Tibial artery (tissue), 4 donors: Measurements from ENCODE around the gene ANP32B.
"Not testable (repeated sequence)": the region's sequence is repeated elsewhere in the genome, so short reads cannot be mapped to it uniquely, and the experiment has no call there.

ENCODE experiments used
- DNase-seq, 2 donors: peaks; one replicate each; pipeline ENCODE4 v3.0.0-alpha.2; 2019
- H3K27ac ChIP-seq, 2 donors: fragments of 200-600 bp; sonication (generic) in 1 of 2; 1 replicate in 1 of 2; 2 replicates in 1 of 2; pipeline ENCODE4 v1.5.1; 2018 to 2019; ENCODE audit warnings: mild to moderate bottlenecking in 1 of 2
- H3K27me3 ChIP-seq, 2 donors: fragments of 200-600 bp; sonication (generic) in 1 of 2; one replicate each; pipeline versions ENCODE4 v1.5.1 to v1.6.0; 2016 to 2019
- H3K36me3 ChIP-seq, 3 donors: fragments of 200-600 bp; sonication (generic) in 2 of 3; one replicate each; pipeline ENCODE4 v1.5.1; 2016 to 2019; ENCODE audit warnings: mild to moderate bottlenecking in 2 of 3
- H3K4me1 ChIP-seq, 4 donors: fragments of 200-600 bp; sonication (generic) in 2 of 4; 1 replicate in 3 of 4; 2 replicates in 1 of 4; pipeline ENCODE4 v1.5.1; 2016 to 2019
- H3K4me3 ChIP-seq, 2 donors: fragments of 200-600 bp; sonication (generic) in 1 of 2; 1 replicate in 1 of 2; 2 replicates in 1 of 2; pipeline ENCODE4 v1.5.1; 2018 to 2019; ENCODE audit warnings: mild to moderate bottlenecking in 2 of 2
- H3K9me3 ChIP-seq, 3 donors: fragments of 200-600 bp; sonication (generic) in 1 of 3; one replicate each; pipeline ENCODE4 v1.5.1; 2016 to 2019
- CTCF ChIP-seq, 2 experiments: fragments of 200-600 bp in 1 of 2; fragments of 450-650 bp in 1 of 2; IDR thresholded peaks; one replicate each; pipeline ENCODE4 v1.5.1; 2017 to 2019; ENCODE audit warnings: antibody characterized with exemption in 2 of 2, mild to moderate bottlenecking in 1 of 2, moderate library complexity in 1 of 2
- intact Hi-C: fragments of 100-400 bp; cut with DNase I; formaldehyde crosslinking; loops from one replicate; pipeline ENCODE4 v1.15.0; 2023; ENCODE audit warnings: low total_unique reads

ANP32B gene

GRCh38 chr9:97940233-97940632 lies 42.9 kb upstream of the ANP32B start:
- H3K4me1 ChIP-seq, result no peaks in the 10 kb centered on the region
- no peaks in the 10 kb centered on the region for H3K9me3 ChIP-seq
- intact Hi-C loops, result no loop called here
- no peak overlapping the region for H3K4me3 ChIP-seq
- H3K36me3 ChIP-seq, result no peaks in the 10 kb centered on the region
- peaks cover 0 to 5% of the 10 kb centered on the region in 2 donors for H3K27me3 ChIP-seq
- no peak for TF ChIP-seq CTCF (IDR thresholded peaks at IDR 0.05)
- no peak overlapping the region for H3K27ac ChIP-seq
- DNase-seq, result no peak

DNA sequence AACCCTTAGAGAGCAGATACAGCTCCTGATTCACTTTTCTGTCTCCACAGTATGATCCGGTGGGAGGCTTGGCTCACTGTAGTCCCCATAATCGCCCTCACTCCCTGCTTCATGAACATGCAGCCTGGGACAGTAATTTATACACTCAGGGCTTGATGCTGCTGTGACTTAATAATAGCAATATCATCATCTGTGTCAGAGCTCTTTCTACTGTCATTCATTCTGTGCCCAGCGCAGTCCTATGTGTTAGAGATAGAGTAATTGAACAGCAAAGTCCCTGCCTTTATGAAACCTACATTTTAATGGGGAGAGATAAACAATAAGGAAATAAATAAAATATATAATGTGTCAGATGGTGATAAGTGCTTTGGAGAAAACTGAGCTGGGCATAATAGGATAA lies 42.4 kb upstream of the ANP32B start:
- no peak for TF ChIP-seq CTCF (IDR thresholded peaks at IDR 0.05)
- H3K4me1 ChIP-seq, result no peaks in the 10 kb centered on the region
- no peak overlapping the region for H3K27ac ChIP-seq
- H3K27me3 ChIP-seq, result peaks cover 0 to 4% of the 10 kb centered on the region in 2 donors
- intact Hi-C loops, result no loop called here
- H3K9me3 ChIP-seq, result no peaks in the 10 kb centered on the region
- H3K36me3 ChIP-seq, result no peaks in the 10 kb centered on the region
- DNase-seq, result no peak
- H3K4me3 ChIP-seq, result no peak overlapping the region

DNA sequence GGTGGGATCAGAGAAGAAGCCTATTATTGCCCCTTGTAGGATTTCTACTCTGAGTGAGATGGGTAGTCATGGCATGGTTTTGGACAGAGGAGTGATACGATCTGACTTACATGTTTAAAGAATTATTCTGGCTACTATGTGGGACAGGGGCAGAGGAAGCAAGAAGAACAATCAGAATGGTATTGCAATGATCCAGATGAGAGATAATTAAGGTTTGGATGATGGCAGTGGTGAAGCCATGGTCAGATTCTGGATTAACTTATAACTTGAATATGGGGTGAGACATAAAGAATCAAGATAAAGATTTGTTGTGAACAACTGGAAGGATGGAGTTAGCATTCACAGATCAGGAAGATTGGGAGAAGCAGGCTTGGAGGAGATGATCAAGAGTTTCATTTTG lies 41.8 kb upstream of the ANP32B start:
- no peaks in the 10 kb centered on the region for H3K9me3 ChIP-seq
- H3K27ac ChIP-seq, result no peak overlapping the region
- H3K27me3 ChIP-seq, result no peaks in the 10 kb centered on the region
- intact Hi-C loops, result no loop called here
- H3K36me3 ChIP-seq, result no peaks in the 10 kb centered on the region
- no peak for DNase-seq
- H3K4me3 ChIP-seq, result no peak overlapping the region
- H3K4me1 ChIP-seq, result no peaks in the 10 kb centered on the region
- TF ChIP-seq CTCF (IDR thresholded peaks at IDR 0.05), result no peak

GRCh38 chr9:97943308-97943855 lies 39.8 kb upstream of the ANP32B start:
- intact Hi-C loops, result no loop called here
- no peak overlapping the region for H3K27ac ChIP-seq
- no peak for DNase-seq
- H3K27me3 ChIP-seq, result no peaks in the 10 kb centered on the region
- H3K9me3 ChIP-seq, result no peaks in the 10 kb centered on the region
- H3K4me1 ChIP-seq, result no peaks in the 10 kb centered on the region
- no peak for TF ChIP-seq CTCF (IDR thresholded peaks at IDR 0.05)
- no peak overlapping the region for H3K4me3 ChIP-seq
- no peaks in the 10 kb centered on the region for H3K36me3 ChIP-seq

- TF ChIP-seq CTCF (IDR thresholded peaks at IDR 0.05), result no peak
- no peak for DNase-seq
- Histone ChIP-seq H3K9me3 (no peaks in the 10 kb centered on the region), H3K4me1 (no peaks in the 10 kb centered on the region), H3K27ac (no peak overlapping the region), H3K4me3 (no peak overlapping the region), H3K36me3 (no peaks in the 10 kb centered on the region), H3K27me3 (no peaks in the 10 kb centered on the region)
- intact Hi-C loops, result no loop called here
Measured at GRCh38 chr9:97944612-97945011, 38.5 kb upstream of the ANP32B start.

DNA sequence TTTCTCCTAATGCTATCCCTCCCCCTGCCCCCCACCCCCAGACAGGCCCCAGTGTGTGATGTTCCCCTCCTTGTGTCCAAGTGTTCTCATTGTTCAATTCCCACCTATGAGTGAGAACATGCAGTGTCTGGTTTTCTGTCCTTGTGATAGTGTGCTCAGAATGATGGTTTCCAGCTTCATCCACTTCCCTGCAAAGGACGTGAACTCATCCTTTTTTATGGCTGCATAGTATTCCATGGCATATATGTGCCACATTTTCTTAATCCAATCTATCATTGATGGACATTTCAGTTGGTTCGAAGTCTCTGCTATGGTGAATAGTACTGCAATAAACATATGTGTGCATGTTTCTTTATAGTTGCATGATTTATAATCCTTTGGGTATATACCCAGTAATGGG lies 37.7 kb upstream of the ANP32B start:
- H3K4me3 ChIP-seq, H3K36me3 ChIP-seq, DNase-seq, H3K27ac ChIP-seq, intact Hi-C loops, H3K4me1 ChIP-seq, H3K27me3 ChIP-seq, H3K9me3 ChIP-seq: not testable (repeated sequence)

- H3K4me1 ChIP-seq, H3K36me3 ChIP-seq, H3K27ac ChIP-seq, H3K4me3 ChIP-seq, DNase-seq, intact Hi-C loops: not testable (repeated sequence)
- Histone ChIP-seq H3K9me3 (peaks cover 0 to 13% (median 13%) of the 10 kb centered on the region in 3 donors), H3K27me3 (peaks cover 0 to 14% of the 10 kb centered on the region in 2 donors)
Measured at GRCh38 chr9:97947094-97947493, 36.0 kb upstream of the ANP32B start.

DNA sequence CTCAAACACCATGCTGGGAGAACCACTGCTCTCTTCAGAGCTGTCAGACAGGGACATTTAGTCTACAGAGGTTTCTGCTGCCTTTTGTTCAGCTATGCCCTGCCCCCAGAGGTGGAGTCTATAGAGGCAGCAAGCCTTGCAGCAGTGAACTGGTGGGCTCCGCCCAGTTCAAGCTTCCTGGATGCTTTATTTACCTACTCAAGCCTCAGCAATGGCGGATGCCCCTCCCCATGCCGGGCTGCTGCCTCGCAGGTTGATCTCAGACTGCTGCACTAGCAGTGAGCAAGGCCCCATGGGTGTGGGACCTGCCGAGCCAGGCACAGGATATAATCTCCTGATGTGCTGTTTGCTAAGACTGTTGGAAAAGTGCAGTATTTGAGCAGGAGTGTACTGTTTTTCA lies 32.3 kb upstream of the ANP32B start:
- H3K27ac ChIP-seq, intact Hi-C loops, H3K4me1 ChIP-seq, H3K36me3 ChIP-seq, DNase-seq, H3K4me3 ChIP-seq: not testable (repeated sequence)
- H3K27me3 ChIP-seq, result peaks cover 0 to 16% of the 10 kb centered on the region in 2 donors
- peaks cover 0 to 13% (median 13%) of the 10 kb centered on the region in 3 donors for H3K9me3 ChIP-seq
